PC-3 (cell line): ENCODE results near the gene HDAC6. TPM values are rescaled to one million over a fixed set of nuclear protein-coding genes. Genes with fewer than 3 reads are reported as not detected.

Experiments used
- ATAC-seq: fragments of 200-7000 bp; cut with Tn5 transposase; 2 replicates; pipeline ENCODE4 v1.9.1; 2020; ENCODE audit warnings: mild to moderate bottlenecking, moderate library complexity
- BruUV-seq: library from RNA; stranded (reverse); fragments of 400-500 nt; replicated peaks from 2 replicates; lab custom pipeline; 2021; lab: Mats Ljungman, UMichigan
- CTCF ChIA-PET: fragments of 300-600 bp; sonication (Branson Sonifier 250); formaldehyde crosslinking; loops from one replicate; lab custom pipeline; 2022; ENCODE audit warnings: antibody characterized with exemption; lab: Charles Lee
- POLR2A ChIA-PET: fragments of 300-600 bp; sonication (Branson Sonifier 250); formaldehyde crosslinking; loops from one replicate; lab custom pipeline; 2022; ENCODE audit warnings: antibody characterized with exemption; ENCODE audit not compliant: unreplicated experiment; lab: Charles Lee
- DNase-seq: peaks from one replicate; pipeline ENCODE4 v3.0.0-alpha.2; 2015
- H2AFZ ChIP-seq: fragments of 300-600 bp; sonication (generic); 2 replicates; pipeline ENCODE4 v1.6.0; 2016; ENCODE audit warnings: antibody characterized with exemption, low read length
- H3F3A ChIP-seq: fragments of 300-600 bp; sonication (generic); one replicate; pipeline ENCODE4 v1.6.0; 2017; ENCODE audit warnings: antibody characterized with exemption, low read length, control low read depth, mild to moderate bottlenecking; ENCODE audit not compliant: unreplicated experiment
- H3K27ac ChIP-seq: fragments of 300-600 bp; sonication (generic); 2 replicates; pipeline ENCODE4 v1.5.1; 2016; ENCODE audit warnings: mild to moderate bottlenecking, low read length
- H3K27me3 ChIP-seq: fragments of 300-600 bp; sonication (generic); 2 replicates; pipeline ENCODE4 v1.6.1; 2016; ENCODE audit warnings: low read length, mixed read lengths
- H3K36me3 ChIP-seq: fragments of 300-600 bp; sonication (generic); 2 replicates; pipeline ENCODE4 v1.6.1; 2016; ENCODE audit warnings: low read depth, mixed run types, low read length, mixed read lengths
- H3K4me1 ChIP-seq: fragments of 300-600 bp; sonication (generic); 2 replicates; pipeline ENCODE4 v1.5.1; 2016; ENCODE audit warnings: low read length; ENCODE audit not compliant: insufficient read depth
- H3K4me2 ChIP-seq: fragments of 300-600 bp; sonication (generic); 2 replicates; pipeline ENCODE4 v1.6.0; 2016; ENCODE audit warnings: low read length
- H3K4me3 ChIP-seq: fragments of 300-600 bp; sonication (generic); 2 replicates; pipeline ENCODE4 v1.5.1; 2016; ENCODE audit warnings: mild to moderate bottlenecking, low read length, mixed read lengths
- H3K79me2 ChIP-seq: fragments of 300-600 bp; sonication (generic); 2 replicates; pipeline ENCODE4 v1.6.1; 2017; ENCODE audit warnings: low read length, mixed read lengths
- H3K9ac ChIP-seq: fragments of 300-600 bp; sonication (generic); 2 replicates; pipeline ENCODE4 v1.6.0; 2016; ENCODE audit warnings: mild to moderate bottlenecking, low read length
- H3K9me2 ChIP-seq: fragments of 300-600 bp; sonication (generic); replicated peaks from 2 replicates; pipeline ENCODE4 v1.6.1; 2016; ENCODE audit warnings: mixed run types, low read length, mixed read lengths
- H3K9me3 ChIP-seq: fragments of 300-600 bp; sonication (generic); 2 replicates; pipeline ENCODE4 v1.6.1; 2016; ENCODE audit warnings: low read length, mixed read lengths
- H4K20me1 ChIP-seq: fragments of 300-600 bp; sonication (generic); 2 replicates; pipeline ENCODE4 v1.6.1; 2016; ENCODE audit warnings: low read length, mixed read lengths
- EZH2 ChIP-seq: fragments of 300-600 bp; sonication (generic); IDR thresholded peaks from one replicate; pipeline ENCODE4 v1.6.1; 2017; ENCODE audit warnings: antibody characterized with exemption, mild to moderate bottlenecking, low read length; ENCODE audit not compliant: unreplicated experiment
- EZH2phosphoT487 ChIP-seq: fragments of 300-600 bp; sonication (generic); IDR thresholded peaks from 2 replicates; pipeline ENCODE4 v1.6.1; 2018; ENCODE audit warnings: mild to moderate bottlenecking, antibody characterized with exemption, low read length, borderline replicate concordance
- intact Hi-C: fragments of 100-400 bp; cut with micrococcal nuclease; formaldehyde crosslinking; loops from 2 replicates; pipeline ENCODE4 v1.9.0; 2023
- total RNA-seq: library from RNA; depleted of rRNA; stranded (reverse); fragments of >200 nt; gene quantifications from 2 replicates; pipeline ENCODE4 v1.2.3, GENCODE V29; 2014
- TF ChIP-seq, protein P1 (sequence below): fragments of 300-600 bp; sonication (generic); conservative IDR thresholded peaks from 2 replicates; pipeline ENCODE4 v1.5.1; 2017; ENCODE audit warnings: antibody characterized with exemption, low read depth, mild to moderate bottlenecking, low read length

HDAC6 gene
- total RNA-seq, 1 experiment from 2014 or later, result 58.0 TPM

DNA sequence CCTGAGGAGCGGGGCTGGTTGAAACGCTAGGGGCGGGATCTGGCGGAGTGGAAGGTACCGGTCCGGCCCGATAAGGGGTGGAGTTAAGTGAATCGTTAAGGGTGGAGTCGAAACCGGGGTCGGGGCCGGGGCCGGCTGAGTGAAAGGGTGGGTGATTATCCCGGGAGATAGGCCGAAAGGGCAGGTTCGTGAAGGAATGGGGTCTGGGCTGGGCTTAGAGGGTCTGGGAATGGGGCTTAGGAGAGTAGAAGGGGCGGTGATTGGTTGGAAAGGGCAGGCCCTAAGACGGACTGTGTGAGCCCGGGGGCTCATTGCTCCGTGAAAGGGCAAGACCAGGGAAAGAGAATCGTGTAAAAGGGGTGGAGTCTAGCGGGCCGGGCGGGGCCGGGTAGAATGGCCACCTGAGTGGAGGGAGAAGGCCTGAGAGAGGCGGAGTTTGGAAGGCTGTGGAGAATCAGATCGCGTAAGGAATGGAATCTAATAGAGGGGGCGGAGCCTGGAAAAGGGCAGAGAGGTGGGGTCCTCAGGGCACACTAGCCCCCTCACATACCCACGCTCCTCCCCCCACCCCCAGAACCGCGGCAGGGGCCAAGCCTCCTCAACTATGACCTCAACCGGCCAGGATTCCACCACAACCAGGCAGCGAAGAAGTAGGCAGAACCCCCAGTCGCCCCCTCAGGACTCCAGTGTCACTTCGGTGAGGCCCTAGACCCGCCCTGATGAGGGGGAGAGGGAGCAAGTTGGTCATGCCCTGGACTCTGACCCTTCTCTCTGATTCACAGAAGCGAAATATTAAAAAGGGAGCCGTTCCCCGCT, 430 bp downstream of the HDAC6 start:
- Histone ChIP-seq H3K9me2 (no peaks in the 10 kb centered on the region), H3K9me3 (no peaks in the 10 kb centered on the region), H3K79me2 (no peaks in the 10 kb centered on the region), H3F3A (no peaks in the 10 kb centered on the region), H4K20me1 (no peaks in the 10 kb centered on the region), H3K4me1 (peaks cover 13% of the 10 kb centered on the region; the same call in 1 of the 2 replicates), H3K4me2 (peak overlapping the region; percentile 92), H3K4me3 (peak overlapping the region; percentile 81), H3K27me3 (no peaks in the 10 kb centered on the region), H3K9ac (peak overlapping the region; percentile 94), H3K36me3 (no peaks in the 10 kb centered on the region; the same call in 1 of the 2 replicates), H3K27ac (peak overlapping the region; percentile 89), H2AFZ (peak overlapping the region; percentile 93)
- DNase-seq (peak; percentile 85), ATAC-seq (peak; percentile 61)
- TF ChIP-seq EZH2phosphoT487 (no peak), EZH2 (no peak)
- TF ChIP-seq, protein P1, sequence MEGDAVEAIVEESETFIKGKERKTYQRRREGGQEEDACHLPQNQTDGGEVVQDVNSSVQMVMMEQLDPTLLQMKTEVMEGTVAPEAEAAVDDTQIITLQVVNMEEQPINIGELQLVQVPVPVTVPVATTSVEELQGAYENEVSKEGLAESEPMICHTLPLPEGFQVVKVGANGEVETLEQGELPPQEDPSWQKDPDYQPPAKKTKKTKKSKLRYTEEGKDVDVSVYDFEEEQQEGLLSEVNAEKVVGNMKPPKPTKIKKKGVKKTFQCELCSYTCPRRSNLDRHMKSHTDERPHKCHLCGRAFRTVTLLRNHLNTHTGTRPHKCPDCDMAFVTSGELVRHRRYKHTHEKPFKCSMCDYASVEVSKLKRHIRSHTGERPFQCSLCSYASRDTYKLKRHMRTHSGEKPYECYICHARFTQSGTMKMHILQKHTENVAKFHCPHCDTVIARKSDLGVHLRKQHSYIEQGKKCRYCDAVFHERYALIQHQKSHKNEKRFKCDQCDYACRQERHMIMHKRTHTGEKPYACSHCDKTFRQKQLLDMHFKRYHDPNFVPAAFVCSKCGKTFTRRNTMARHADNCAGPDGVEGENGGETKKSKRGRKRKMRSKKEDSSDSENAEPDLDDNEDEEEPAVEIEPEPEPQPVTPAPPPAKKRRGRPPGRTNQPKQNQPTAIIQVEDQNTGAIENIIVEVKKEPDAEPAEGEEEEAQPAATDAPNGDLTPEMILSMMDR, result no peak
- POLR2A ChIA-PET, result interaction anchor here (0.5 to 1.4 kb wide), 9 partner anchors 13 to 433 kb away, joined by 3 to 11 read pairs (median 4); partner anchors contain the start of genes CCDC22, PQBP1 and TIMM17B
- intact Hi-C loops, result loop anchor here (2.0 to 5.0 kb wide), 2 partner anchors 89 to 110 kb away; partner anchors contain the start of gene SLC35A2
- CTCF ChIA-PET, result no interaction called here
- BruUV-seq, result TSS peak; percentile 71

- Histone ChIP-seq H3K4me1 (peaks cover 13% of the 10 kb centered on the region; the same call in 1 of the 2 replicates), H3K4me2 (peak overlapping the region; percentile 92), H3K9ac (peak overlapping the region; percentile 94), H3K27ac (no peak overlapping the region), H3K27me3 (no peaks in the 10 kb centered on the region), H3K4me3 (peak overlapping the region; percentile 81), H3K79me2 (no peaks in the 10 kb centered on the region), H3F3A (no peaks in the 10 kb centered on the region), H4K20me1 (no peaks in the 10 kb centered on the region), H2AFZ (peak overlapping the region; percentile 93; the same call in 1 of the 2 replicates), H3K9me2 (no peaks in the 10 kb centered on the region), H3K36me3 (no peaks in the 10 kb centered on the region; the same call in 1 of the 2 replicates), H3K9me3 (no peaks in the 10 kb centered on the region)
- intact Hi-C loops, result loop anchor here (2.0 to 5.0 kb wide), 2 partner anchors 88 to 109 kb away; partner anchors contain the start of gene SLC35A2
- TF ChIP-seq EZH2, result no peak
- TF ChIP-seq, protein P1, result no peak
- TF ChIP-seq EZH2phosphoT487, result no peak
- no TSS peak for BruUV-seq
- ChIA-PET CTCF (no interaction called here), POLR2A (no interaction called here)
- no peak for DNase-seq
- ATAC-seq, result no peak
These were observed 986 bp downstream of the HDAC6 start for GRCh38 chrX:48802905-48803200.

DNA sequence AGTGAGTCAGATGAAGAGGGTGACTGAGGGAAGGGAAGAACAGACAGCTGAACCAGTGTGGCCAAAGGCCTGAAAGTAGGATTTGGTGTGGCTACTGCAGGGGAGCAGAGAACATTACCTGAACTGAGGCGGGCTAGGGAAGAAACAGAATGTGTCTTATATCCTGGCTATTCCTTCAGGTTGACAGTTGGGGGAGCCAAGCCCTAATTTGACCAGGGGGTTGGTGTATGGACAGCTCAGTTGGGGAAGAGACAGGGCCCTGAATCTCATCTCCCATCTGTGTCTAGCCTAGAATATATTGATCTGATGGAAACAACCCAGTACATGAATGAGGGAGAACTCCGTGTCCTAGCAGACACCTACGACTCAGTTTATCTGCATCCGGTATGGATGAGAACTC, 4.2 kb downstream of the HDAC6 start:
- H2AFZ ChIP-seq, result no peak overlapping the region
- intact Hi-C loops, result no loop called here
- H3K9ac ChIP-seq, result no peak overlapping the region
- DNase-seq, result no peak
- H3K27ac ChIP-seq, result no peak overlapping the region
- H3K9me3 ChIP-seq, result no peaks in the 10 kb centered on the region
- no peaks in the 10 kb centered on the region for H4K20me1 ChIP-seq
- BruUV-seq, result no TSS peak
- no peaks in the 10 kb centered on the region for H3K27me3 ChIP-seq
- H3K9me2 ChIP-seq, result no peaks in the 10 kb centered on the region
- TF ChIP-seq EZH2phosphoT487, result no peak
- no peak for TF ChIP-seq EZH2
- TF ChIP-seq, protein P1, result 0 out of 2 replicates have a peak, but pooled peaks have one; percentile 15
- no peaks in the 10 kb centered on the region for H3F3A ChIP-seq
- H3K4me1 ChIP-seq, result peaks cover 6% of the 10 kb centered on the region; the same call in 1 of the 2 replicates
- H3K4me2 ChIP-seq, result no peak overlapping the region
- no peaks in the 10 kb centered on the region for H3K79me2 ChIP-seq
- H3K4me3 ChIP-seq, result no peak overlapping the region
- ATAC-seq, result no peak
- ChIA-PET POLR2A (no interaction called here), CTCF (no interaction called here)
- no peaks in the 10 kb centered on the region; the same call in 1 of the 2 replicates for H3K36me3 ChIP-seq
